NCI-H1105 (cell line): ENCODE results near the gene RTN4RL2.

Source experiments
- DNase-seq: peaks from one replicate; lab custom pipeline; 2025; lab: John Stamatoyannopoulos, UW

RTN4RL2 gene

DNA sequence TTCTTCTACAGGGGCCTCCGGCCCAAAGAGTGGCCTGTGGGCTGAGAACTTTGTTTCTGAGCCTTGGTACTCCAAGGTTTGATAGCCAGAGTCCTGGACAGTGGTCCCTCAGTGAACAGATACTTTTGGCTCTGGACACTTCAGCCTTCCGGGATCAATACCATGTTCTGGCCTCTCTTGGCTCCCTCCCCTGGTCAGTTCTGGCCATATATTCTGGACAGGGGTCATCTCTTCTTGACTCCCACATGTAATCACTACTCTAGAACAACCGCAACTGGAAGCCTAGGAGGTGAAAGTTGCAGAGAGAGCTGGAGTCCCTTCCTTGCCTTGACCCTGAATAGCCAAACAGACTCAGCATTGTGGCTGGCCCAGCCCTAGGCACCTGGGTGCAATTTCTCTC lies 2.3 kb downstream of the RTN4RL2 start:
- DNase-seq = no peak

DNA sequence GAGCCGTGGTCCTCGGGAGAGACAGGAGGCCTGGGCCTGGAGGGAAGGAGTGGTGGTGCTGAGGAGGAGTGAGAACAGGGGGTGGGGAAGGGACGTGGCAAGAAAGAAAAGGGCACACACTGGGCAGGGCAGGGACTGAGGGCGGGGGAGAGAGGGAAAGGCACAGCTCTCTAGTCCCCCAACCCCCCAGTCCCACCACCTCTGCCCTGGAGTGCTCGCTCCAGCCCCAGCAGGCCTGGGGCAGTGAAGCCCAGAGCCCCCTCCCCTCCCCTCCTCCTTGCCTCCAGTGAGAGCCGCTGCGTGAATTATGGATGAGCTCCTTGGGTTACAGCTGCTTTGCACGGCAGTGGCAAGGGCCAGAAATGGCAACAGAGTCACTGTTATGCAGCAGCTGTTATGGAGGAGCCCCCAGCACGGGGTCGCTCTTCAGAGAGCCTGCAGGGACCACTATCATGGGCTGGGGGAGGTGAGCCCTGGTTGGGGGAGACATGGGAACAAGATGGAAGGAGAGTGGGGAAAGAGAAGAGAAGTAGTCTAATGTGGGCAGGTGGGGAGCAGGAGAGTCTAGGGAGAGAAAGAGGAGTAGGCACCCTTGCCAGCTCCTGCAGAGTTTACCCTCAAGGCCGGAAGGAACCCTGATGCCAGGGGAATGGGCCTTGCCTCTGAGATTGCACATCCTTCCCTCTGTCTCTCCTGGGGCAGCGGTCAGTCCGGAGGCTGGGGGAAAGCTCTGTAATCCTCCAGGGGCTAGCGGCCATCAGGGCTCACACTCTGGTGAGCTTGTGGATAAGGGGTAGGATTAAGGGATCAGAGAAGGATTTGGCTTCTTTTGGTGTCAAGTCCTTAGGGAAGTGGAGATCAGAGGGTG lies 3.6 kb downstream of the RTN4RL2 start:
- DNase-seq = no peak

DNA sequence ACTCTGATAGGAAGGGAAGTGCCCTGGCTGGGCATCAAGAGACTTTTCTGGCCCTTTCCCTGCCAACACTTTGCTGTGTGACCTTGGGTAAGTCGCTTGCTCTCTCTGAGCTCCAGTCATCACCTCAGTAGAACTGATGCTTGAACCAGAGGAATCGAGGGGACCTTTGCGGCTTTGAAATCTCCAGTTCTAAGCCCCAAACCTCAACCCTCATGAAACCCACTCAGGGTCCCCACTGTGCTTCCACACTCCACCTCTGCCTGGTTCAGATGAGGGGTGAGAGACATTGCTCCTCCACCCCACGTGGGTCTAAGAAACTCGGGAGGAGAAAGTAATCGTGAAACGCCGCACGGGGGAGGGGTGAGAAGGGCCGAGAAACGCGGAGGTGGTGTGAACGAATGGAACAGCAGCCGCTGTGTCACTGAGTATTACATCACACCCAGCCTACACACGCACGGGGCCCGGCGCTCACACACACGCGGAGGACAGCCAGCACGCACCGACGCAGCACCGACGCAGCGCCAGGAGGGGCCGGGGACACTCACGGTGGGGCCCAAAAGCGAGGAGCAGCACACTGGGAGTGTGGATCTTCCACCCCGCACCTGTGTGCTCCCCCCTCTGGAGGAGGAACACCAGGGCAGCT lies 4.3 kb downstream of the RTN4RL2 start:
- DNase-seq = no peak

DNA sequence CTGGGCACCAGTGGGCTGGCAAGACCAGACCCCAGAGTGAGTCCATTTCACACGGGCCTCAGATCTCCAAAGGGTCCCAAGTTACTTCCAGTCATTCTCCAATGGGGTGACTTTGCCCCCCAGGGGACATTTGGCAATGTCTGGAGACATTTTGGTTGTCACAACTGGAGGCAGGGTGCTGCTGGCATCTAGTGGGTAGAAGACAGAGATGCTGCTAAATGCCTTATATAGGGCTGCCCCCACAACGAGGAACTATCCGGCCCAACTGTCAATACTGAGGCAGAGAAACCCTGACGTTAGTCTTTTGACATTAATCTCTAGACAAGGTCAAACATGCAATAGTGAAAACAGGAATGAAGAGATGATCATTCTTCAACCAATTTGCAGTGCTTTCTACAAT lies 6.4 kb downstream of the RTN4RL2 start:
- DNase-seq = no peak

DNA sequence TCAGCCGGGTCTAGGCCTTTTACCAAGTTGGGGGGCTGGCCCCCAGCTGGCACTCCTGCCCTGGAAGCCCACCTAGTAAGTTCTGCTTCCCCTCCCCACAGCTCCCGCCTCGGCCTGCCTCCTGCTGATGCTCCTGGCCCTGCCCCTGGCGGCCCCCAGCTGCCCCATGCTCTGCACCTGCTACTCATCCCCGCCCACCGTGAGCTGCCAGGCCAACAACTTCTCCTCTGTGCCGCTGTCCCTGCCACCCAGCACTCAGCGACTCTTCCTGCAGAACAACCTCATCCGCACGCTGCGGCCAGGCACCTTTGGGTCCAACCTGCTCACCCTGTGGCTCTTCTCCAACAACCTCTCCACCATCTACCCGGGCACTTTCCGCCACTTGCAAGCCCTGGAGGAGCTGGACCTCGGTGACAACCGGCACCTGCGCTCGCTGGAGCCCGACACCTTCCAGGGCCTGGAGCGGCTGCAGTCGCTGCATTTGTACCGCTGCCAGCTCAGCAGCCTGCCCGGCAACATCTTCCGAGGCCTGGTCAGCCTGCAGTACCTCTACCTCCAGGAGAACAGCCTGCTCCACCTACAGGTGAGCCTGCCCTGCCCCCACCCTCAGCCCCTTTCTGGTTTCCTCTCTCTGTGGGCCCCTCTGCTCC lies 7.3 kb downstream of the RTN4RL2 start:
- DNase-seq = no peak

DNA sequence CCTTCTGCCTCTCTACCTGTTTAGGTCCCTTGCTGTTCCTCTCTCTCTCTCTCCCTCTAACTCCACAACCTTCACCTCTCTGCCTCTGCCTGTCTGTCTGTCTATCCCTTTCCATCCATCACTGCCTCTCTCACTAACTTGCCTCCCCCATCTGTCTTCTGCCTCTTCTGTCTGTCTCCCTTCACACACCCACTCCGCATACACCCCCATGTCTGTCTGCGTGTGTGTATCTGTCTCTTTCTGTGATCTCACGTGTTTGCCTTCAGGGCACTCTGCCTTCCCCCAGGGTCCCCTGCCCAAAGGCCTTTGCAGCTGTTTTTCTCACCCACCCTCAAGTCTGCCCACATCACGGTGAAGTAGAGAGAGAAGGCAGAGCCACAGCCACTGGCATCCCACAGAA lies 7.9 kb downstream of the RTN4RL2 start:
- DNase-seq = no peak

DNA sequence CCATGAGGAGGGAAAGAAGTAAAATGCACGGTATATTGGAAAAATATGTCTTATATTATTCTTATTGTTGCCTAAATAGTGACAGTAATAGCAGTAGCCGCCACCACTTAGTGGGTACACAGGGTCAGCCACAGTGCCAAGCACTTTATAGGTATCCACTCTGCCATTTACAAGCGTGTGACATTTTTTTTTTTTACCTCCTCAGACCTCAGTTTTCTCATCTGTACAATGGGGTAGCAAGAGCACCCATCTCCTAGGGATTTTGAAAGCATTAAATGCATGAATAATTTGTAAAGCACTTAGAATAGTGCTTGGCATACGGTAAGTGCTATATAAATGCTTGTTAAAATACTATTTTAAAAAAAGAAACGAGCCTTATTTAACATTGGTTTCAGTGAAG lies 8.9 kb downstream of the RTN4RL2 start:
- DNase-seq = no peak

DNA sequence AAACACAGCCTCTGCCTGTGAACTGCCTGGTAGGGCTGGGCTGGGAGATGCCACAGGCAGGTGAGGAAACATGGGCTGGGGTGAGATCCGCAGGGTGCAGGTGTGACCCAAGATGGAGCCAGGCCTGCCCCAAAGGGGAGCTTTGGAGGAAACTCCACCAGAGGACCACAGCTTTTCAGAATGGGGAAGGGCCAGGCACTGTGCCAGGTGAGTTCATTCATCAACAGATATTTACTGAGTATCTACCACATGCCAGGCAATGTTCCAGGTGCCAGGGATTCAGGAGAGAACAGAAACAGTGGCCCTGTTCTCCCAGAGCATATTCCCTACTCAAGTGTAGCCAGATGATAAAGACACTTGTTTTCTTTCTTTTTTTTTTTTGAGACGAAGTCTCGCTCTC lies 11.2 kb downstream of the RTN4RL2 start:
- DNase-seq = no peak

DNA sequence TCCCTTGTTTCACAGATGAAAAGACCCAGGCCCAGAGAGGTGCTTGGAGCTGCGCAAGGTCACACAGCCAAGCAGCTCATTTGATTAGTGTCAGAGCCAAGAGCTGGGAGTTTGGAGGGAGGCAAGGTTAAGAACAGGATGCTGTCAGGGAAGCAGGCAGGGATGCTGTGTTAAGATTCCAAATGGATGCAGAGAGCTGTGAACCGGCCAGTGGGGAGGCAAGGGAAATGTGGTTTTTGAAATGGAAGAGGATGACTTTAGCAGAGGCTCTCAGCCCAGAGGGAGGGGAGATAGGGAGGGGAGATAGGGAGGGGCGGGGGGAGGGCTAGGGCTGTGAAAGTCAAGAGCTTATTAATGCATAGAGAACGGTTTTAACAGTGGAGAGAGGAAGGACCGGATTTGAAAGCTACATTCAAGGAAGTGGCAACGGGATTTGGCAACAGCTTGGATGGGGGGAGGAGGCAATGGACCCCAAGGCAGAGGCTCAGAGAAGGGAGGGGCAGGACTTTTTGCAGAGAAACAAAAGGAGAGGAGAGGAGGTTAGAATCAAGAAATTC lies 13.0 kb downstream of the RTN4RL2 start:
- no peak for DNase-seq

DNA sequence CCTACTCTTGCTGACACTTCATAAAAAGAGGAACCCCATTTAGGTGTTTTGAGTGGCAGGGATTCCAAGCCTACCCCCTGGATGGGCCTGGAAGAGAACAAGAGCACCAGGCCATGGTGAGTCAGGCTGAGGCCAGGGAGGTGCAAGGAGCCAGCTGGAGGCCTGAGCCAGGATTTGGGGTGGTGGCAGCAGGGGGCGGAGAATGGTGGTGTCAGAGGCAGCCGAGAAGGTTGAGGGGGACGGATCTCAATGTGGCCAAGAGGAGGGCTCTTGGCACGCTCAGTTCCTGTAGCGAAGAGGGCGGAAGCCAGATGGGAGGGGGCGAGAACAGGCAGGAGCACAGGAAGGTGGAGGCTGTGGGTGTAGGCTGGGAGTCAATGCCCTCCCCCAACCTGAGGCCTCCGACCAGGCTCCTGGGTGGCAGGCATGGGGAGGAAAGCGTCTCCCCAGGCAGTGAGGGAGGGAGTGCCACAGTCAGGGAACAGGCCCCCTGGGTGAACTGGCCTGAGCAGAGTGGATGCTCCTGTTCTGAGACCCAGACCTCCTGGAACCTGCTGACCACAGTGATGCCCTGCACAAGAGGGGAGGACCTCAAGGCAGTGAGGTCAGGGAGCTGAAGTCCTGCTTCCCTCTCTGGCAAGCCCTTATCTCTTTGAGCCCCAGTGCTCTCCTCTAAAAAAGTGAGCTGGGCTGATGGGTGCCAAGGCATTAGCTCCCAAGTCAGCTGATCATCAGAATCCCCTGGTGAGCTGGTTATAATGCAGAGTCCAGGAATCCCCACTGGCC lies 13.9 kb downstream of the RTN4RL2 start:
- DNase-seq = no peak

DNA sequence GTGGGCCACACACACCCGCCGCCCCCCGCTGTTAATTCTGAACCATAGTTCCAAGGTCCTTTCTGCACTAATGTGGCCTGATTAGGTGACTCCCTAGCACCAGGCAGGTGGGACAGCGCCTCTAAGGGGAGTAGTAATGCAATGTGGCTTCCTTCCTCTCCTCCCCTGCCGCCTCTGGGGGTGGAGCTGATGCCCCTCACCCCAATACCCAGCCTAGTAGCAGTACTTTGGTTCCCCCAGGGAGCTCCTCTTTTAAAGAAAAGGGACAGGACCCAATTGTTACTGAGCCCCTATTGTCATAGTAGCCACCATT lies 14.4 kb downstream of the RTN4RL2 start:
- DNase-seq = no peak

DNA sequence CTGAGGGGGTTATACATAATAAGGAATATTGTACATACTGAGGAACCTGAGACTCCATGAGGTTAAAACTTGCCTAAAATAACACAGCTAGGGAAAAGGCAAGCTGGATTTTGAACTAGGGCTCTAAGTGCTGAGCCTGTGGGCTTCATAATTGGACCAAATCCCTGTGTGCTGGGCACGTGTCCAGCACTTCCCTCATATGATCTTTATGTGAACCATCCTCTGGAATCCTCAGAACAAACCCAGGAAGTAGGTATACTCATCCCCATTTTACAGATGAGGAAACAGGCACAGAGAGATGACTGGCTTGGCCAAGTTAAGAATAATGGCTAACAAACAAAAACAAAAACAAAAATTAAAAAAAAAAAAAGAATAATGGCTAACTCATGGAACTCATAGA lies 14.9 kb downstream of the RTN4RL2 start:
- DNase-seq = no peak

DNA sequence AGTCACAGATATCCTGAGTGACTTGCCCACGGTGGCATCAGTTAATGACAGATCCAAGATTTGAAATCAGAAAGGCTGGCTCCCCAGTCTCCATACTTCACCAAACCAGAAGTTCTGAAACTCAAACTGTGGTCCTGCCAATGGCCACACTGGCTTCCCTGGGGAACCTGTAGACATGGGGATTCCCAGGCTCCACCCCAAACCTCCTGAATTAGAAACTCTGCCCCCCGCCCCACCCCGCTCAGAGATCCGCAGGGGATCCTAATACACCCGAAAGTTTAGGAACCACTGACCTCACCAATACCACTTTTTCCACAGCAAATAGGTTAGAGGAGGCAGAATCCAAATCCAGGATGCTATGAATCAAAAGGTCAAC lies 15.3 kb downstream of the RTN4RL2 start:
- no peak for DNase-seq

DNA sequence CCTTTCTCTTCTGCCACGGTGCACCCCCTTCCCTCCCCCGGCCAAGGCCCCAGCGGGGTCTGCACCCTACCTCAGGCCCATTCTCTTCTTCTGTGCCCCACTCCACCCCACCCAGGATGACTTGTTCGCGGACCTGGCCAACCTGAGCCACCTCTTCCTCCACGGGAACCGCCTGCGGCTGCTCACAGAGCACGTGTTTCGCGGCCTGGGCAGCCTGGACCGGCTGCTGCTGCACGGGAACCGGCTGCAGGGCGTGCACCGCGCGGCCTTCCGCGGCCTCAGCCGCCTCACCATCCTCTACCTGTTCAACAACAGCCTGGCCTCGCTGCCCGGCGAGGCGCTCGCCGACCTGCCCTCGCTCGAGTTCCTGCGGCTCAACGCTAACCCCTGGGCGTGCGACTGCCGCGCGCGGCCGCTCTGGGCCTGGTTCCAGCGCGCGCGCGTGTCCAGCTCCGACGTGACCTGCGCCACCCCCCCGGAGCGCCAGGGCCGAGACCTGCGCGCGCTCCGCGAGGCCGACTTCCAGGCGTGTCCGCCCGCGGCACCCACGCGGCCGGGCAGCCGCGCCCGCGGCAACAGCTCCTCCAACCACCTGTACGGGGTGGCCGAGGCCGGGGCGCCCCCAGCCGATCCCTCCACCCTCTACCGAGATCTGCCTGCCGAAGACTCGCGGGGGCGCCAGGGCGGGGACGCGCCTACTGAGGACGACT lies 15.9 kb downstream of the RTN4RL2 start:
- no peak for DNase-seq

DNA sequence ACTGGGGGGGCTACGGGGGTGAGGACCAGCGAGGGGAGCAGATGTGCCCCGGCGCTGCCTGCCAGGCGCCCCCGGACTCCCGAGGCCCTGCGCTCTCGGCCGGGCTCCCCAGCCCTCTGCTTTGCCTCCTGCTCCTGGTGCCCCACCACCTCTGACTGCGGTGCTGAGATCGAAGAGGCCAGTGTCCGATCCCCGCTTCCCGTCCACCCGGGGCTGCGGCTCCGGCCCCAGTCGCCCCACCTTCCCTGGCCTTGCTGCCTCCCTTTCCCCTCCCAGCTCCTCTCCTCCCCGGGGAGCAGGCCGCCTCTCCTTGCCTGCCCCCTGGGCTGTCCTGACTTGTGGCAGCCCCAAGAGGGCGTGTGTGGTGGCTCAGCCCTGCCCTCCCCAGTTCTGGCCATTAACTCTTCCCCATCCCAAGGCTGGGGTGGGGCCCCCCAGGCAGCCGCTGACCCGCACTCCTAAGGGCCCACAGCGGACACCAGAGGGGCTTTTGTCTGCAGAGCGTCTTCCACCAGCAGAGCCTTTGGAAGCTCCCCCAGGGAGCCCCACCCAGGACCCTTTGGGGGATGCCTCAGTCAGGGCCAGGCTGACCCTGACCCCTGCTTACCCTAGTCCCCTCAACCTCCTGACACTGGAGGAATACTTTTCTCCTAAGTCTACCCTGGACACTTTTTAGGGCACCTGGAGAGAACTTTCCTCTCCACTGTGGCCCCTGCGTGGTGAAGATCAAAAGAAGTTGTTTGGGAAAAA lies 16.6 kb downstream of the RTN4RL2 start:
- DNase-seq = no peak

DNA sequence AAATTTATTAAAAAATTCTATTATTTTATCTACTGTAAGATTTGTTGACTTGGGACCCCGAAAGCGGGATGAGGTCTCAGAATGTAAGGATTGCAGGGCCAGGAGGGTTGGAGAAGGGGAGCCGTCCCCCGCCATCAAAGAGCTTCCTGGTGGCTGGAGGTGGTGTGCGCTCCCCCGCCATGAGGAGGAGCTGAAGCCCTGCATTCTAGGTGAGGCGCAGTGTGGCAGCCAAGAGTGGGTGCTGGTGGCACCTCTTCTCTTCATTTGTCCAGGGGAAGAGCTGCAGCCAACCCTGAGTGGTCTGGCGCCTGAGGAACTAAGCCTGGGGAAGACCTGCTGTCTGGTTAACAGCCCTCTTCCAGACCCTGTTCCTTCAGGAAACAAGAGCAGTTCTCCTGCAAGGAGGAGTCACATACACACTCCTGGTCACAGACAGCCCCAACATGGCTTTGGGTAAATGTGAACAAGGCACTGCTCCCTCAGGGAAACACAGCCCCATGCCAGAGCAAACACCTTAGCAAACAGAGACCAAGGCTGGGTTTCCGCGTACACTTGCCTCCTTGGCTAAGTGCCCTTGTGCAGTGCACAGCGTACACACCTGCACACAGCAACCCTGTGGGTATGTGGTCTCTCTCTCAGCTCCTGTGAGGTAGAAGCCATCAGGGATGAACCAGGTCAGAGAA lies 17.3 kb downstream of the RTN4RL2 start:
- no peak for DNase-seq

DNA sequence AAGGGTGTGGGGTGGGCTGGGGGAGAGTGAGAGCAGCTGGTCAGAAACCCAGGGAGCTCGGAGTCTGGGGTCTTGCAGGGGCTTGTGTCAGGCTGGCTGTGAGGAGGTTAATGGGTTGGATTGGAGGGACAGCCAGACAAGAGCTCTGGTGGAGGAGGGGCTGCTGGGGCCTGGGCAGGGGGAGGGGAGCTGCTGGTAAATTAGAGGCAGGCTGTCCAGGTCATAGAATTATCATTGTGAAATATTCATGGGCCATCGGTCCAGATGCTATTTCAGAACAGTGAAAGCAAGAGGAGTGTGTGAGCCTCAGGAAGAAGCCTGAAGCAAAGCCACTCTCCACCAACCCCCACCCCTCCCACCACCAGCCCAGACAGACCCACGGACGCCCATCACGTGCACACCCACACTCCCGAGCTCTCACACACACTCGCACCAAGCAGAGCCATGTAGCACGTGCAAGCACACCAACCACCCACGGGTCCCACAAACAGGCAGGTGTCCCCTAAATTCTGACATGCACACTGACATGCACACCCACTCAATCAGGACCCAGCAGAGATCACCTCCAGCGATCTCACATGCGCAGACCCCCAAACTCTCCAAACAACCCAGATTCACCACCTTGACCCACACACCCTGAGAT lies 18.8 kb downstream of the RTN4RL2 start:
- no peak for DNase-seq

DNA sequence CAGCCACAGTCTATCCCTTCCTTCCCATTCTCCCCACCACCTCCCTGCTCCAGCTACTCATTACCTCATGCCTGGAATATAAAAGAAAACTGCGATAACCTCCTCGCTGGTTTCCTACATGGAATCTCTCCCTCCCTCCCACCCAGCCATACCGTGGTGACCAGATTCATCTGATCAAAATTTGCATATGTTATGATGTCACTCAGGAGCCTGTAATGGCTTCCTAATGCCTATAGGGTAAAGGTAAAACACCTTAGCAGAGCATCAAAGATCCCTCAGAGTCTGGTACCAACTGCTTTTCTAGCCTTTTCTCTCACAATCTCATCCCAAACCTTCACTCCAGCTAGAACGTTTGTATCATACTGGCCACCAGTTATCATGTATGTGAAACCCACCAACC lies 19.6 kb downstream of the RTN4RL2 start:
- DNase-seq = no peak

DNA sequence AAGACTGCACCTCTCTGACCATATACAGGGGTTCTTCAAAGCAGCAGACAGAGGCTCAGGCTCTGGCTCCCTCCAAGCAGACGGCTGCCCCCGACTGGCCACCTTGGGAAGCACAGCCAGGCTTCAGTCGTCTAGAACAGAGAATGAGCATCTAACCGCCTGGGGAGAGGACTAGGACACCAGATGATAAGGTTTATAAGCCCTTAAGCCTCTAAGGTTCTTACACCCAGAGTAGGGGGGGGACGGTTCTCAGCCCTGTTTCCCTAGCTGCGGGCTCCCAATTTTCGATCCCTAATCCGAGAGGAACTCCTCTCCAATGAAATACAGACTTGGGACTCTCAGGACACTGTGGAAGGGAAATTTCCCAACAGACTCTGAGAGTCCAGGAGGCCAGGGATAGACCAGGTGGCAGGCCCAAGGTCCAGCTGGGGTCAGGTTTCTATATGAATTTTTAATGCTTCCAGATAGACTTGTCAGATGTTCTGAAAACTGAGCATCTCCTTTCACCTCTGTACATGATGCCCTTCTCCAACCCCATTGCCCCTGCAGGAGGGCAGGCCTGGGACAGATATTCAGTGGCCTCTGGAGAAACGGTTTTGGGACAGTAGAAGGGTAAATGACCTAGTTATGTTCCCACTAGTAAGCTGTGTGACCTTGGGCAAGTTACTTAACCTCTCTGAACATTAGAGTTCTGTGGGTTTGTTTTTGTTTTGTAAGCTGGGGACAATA lies 20.2 kb downstream of the RTN4RL2 start:
- DNase-seq = peak; percentile 12
